WTC11 (cell line): ENCODE measurements around the gene CAMTA1.

Experiments used
- CREM ChIP-seq: sonication (generic); formaldehyde crosslinking; IDR thresholded peaks from 2 replicates; pipeline ENCODE4 v1.8.1; 2022; ENCODE audit warnings: mild to moderate bottlenecking, missing genetic modification reagents, moderate library complexity
- CTCF ChIP-seq: fragments of 200-600 bp; IDR thresholded peaks from 2 replicates; pipeline ENCODE4 v1.8.0; 2022; ENCODE audit warnings: antibody characterized with exemption
- MAX ChIP-seq: sonication (generic); formaldehyde crosslinking; IDR thresholded peaks from 2 replicates; pipeline ENCODE4 v1.8.0; 2022; ENCODE audit warnings: mild to moderate bottlenecking, missing genetic modification reagents
- SP1 ChIP-seq: sonication (generic); formaldehyde crosslinking; conservative IDR thresholded peaks from 2 replicates; pipeline ENCODE4 v1.8.1; 2022; ENCODE audit warnings: missing genetic modification reagents
- TEAD4 ChIP-seq: sonication (generic); formaldehyde crosslinking; IDR thresholded peaks from 2 replicates; pipeline ENCODE4 v1.8.0; 2022; ENCODE audit warnings: mild to moderate bottlenecking, missing genetic modification reagents
- ZNF138 ChIP-seq: sonication (generic); formaldehyde crosslinking; conservative IDR thresholded peaks from 2 replicates; pipeline ENCODE4 v1.8.1; 2022; ENCODE audit warnings: mild to moderate bottlenecking, moderate library complexity, missing genetic modification reagents
- ZNF317 ChIP-seq: sonication (generic); formaldehyde crosslinking; IDR thresholded peaks from 2 replicates; pipeline ENCODE4 v1.8.1; 2023; ENCODE audit warnings: low read depth, mild to moderate bottlenecking, moderate library complexity, missing genetic modification reagents, borderline replicate concordance
- ZNF512 ChIP-seq: sonication (generic); formaldehyde crosslinking; IDR thresholded peaks from 2 replicates; pipeline ENCODE4 v1.8.1; 2022; ENCODE audit warnings: missing genetic modification reagents, borderline replicate concordance

- TF ChIP-seq SP1 (CRISPR knock-in tag), result no peak
- no peak for TF ChIP-seq CTCF
- no peak for TF ChIP-seq CREM (CRISPR knock-in tag)
- TF ChIP-seq MAX (CRISPR knock-in tag), result no peak
- no peak for TF ChIP-seq ZNF317
- TF ChIP-seq ZNF138 (CRISPR knock-in tag), result no peak
- no peak for TF ChIP-seq ZNF512 (CRISPR knock-in tag)
- no peak for TF ChIP-seq TEAD4 (CRISPR knock-in tag)
These were observed 665.6 kb downstream of the CAMTA1 start for GRCh38 chr1:7450838-7451237.
